ENCODE data around the gene PPIA. TPM values are rescaled to one million over a fixed set of nuclear protein-coding genes. Genes with fewer than 3 reads are reported as not detected.

Gene PPIA
- polyA plus RNA-seq, 2 of the 4 experiments (the other 2 are of a cell fraction), result 5,366 to 6,488 TPM

DNA sequence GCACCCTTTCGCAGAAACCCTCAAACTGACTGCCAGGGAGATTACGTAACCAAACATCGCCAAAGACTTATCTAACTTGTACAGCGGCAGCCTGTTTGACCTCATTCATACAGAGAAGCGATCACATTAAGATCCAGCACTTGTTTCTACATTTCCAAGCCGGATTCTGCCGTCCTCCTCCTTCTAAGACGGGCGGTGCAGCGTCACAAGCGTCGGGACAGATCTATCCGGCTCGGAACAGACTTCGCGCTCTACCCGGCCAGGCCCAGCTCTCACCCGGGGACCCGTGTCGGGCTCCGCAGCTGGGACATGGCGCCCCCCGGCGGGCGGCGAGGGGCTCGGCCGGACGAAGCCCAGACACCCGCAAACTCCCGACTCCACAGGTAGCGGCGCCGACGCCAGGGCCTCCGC is 51.0 kb downstream of the PPIA start:
- Histone ChIP-seq H3K4me1 (peaks cover 15% of the 10 kb centered on the region), H3K4me3 (peak overlapping the region; percentile 61), H3K4me2 (peak overlapping the region; percentile 71), H3K27ac (peak overlapping the region; percentile 87 to 97), H3K9me3 (no peaks in the 10 kb centered on the region)
- POLR2A ChIA-PET, result interaction anchor here (0.6 to 3.2 kb wide), 23 partner anchors 10 to 288 kb away, joined by 3 to 16 read pairs (median 6); partner anchors contain the start of genes DDX56, OGDH, PPIA and PURB
- ATAC-seq (peak; percentile 80 to 89), FAIRE-seq (no peak), DNase-seq (ENCODE audit: low read depth in 1 of 2, low spot score in 1 of 2) (peak; percentile 83 to 94)
- WGBS (ENCODE audit: missing lambda C conversion rate), result 2% methylated on average over 17 of the region's 36 CpGs
- CTCF ChIA-PET, result interaction anchor here (0.6 to 5.3 kb wide), 41 partner anchors 9 to 673 kb away, joined by 3 to 29 read pairs (median 4); partner anchors contain the start of gene OGDH
- TF ChIP-seq FOSL2 (IDR thresholded peaks at IDR 0.05) (no peak), FOSL2 (CRISPR knock-in tag; IDR thresholded peaks at IDR 0.05) (no peak; the same call in 1 of the 2 replicates), ESRRA (IDR thresholded peaks at IDR 0.05; ENCODE audit: borderline replicate concordance, low read length) (no peak), ZNF302 (CRISPR knock-in tag; IDR thresholded peaks at IDR 0.05) (no peak), ZFP36 (IDR thresholded peaks at IDR 0.05; ENCODE audit: borderline replicate concordance, partially characterized antibody) (no peak), SMC3 (IDR thresholded peaks at IDR 0.05) (peak; percentile 89), EHMT2 (IDR thresholded peaks at IDR 0.05; ENCODE audit: low read depth) (no peak), GATA3 (IDR thresholded peaks at IDR 0.05; ENCODE audit: borderline replicate concordance) (no peak), NPAS2 (CRISPR knock-in tag; IDR thresholded peaks at IDR 0.05; ENCODE audit: borderline replicate concordance) (no peak), RFX5 (IDR thresholded peaks at IDR 0.05) (no peak; the same call in 1 of the 2 replicates), POLR2A (IDR thresholded peaks at IDR 0.05; ENCODE audit: low read length) (no peak), TP53 (CRISPR knock-in tag; IDR thresholded peaks at IDR 0.05) (no peak), FOXS1 (CRISPR knock-in tag; IDR thresholded peaks at IDR 0.05) (no peak), RAD21 (conservative IDR thresholded peaks at IDR 0.05 in 1 of 2, IDR thresholded peaks at IDR 0.05 in 1 of 2) (peak; percentile 64 to 89; a peak in 4 of 5 replicates), HEYL (CRISPR knock-in tag; IDR thresholded peaks at IDR 0.05) (no peak), JUNB (IDR thresholded peaks at IDR 0.05) (no peak), EP300 (IDR thresholded peaks at IDR 0.05) (no peak), TFCP2L1 (CRISPR knock-in tag; IDR thresholded peaks at IDR 0.05) (no peak), ZSCAN20 (CRISPR knock-in tag; IDR thresholded peaks at IDR 0.05) (no peak), RCOR1 (IDR thresholded peaks at IDR 0.05; ENCODE audit: low read depth, low read length) (no peak), BHLHE40 (IDR thresholded peaks at IDR 0.05; ENCODE audit: low read depth, low read length) (no peak)
- TF ChIP-seq, protein P1, sequence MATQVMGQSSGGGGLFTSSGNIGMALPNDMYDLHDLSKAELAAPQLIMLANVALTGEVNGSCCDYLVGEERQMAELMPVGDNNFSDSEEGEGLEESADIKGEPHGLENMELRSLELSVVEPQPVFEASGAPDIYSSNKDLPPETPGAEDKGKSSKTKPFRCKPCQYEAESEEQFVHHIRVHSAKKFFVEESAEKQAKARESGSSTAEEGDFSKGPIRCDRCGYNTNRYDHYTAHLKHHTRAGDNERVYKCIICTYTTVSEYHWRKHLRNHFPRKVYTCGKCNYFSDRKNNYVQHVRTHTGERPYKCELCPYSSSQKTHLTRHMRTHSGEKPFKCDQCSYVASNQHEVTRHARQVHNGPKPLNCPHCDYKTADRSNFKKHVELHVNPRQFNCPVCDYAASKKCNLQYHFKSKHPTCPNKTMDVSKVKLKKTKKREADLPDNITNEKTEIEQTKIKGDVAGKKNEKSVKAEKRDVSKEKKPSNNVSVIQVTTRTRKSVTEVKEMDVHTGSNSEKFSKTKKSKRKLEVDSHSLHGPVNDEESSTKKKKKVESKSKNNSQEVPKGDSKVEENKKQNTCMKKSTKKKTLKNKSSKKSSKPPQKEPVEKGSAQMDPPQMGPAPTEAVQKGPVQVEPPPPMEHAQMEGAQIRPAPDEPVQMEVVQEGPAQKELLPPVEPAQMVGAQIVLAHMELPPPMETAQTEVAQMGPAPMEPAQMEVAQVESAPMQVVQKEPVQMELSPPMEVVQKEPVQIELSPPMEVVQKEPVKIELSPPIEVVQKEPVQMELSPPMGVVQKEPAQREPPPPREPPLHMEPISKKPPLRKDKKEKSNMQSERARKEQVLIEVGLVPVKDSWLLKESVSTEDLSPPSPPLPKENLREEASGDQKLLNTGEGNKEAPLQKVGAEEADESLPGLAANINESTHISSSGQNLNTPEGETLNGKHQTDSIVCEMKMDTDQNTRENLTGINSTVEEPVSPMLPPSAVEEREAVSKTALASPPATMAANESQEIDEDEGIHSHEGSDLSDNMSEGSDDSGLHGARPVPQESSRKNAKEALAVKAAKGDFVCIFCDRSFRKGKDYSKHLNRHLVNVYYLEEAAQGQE (IDR thresholded peaks at IDR 0.05), result no peak
- TF ChIP-seq, protein P2, sequence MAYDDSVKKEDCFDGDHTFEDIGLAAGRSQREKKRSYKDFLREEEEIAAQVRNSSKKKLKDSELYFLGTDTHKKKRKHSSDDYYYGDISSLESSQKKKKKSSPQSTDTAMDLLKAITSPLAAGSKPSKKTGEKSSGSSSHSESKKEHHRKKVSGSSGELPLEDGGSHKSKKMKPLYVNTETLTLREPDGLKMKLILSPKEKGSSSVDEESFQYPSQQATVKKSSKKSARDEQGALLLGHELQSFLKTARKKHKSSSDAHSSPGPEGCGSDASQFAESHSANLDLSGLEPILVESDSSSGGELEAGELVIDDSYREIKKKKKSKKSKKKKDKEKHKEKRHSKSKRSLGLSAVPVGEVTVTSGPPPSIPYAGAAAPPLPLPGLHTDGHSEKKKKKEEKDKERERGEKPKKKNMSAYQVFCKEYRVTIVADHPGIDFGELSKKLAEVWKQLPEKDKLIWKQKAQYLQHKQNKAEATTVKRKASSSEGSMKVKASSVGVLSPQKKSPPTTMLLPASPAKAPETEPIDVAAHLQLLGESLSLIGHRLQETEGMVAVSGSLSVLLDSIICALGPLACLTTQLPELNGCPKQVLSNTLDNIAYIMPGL (CRISPR knock-in tag; IDR thresholded peaks at IDR 0.05; ENCODE audit: borderline replicate concordance), result no peak
- TF ChIP-seq, protein P3, sequence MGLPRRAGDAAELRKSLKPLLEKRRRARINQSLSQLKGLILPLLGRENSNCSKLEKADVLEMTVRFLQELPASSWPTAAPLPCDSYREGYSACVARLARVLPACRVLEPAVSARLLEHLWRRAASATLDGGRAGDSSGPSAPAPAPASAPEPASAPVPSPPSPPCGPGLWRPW (IDR thresholded peaks at IDR 0.05), result no peak
- TF ChIP-seq, protein P4, sequence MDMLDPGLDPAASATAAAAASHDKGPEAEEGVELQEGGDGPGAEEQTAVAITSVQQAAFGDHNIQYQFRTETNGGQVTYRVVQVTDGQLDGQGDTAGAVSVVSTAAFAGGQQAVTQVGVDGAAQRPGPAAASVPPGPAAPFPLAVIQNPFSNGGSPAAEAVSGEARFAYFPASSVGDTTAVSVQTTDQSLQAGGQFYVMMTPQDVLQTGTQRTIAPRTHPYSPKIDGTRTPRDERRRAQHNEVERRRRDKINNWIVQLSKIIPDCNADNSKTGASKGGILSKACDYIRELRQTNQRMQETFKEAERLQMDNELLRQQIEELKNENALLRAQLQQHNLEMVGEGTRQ (IDR thresholded peaks at IDR 0.05), result no peak
- TF ChIP-seq, protein P5, sequence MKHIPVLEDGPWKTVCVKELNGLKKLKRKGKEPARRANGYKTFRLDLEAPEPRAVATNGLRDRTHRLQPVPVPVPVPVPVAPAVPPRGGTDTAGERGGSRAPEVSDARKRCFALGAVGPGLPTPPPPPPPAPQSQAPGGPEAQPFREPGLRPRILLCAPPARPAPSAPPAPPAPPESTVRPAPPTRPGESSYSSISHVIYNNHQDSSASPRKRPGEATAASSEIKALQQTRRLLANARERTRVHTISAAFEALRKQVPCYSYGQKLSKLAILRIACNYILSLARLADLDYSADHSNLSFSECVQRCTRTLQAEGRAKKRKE (CRISPR knock-in tag; IDR thresholded peaks at IDR 0.05; ENCODE audit: low read depth), result no peak
- TF ChIP-seq, protein P6, sequence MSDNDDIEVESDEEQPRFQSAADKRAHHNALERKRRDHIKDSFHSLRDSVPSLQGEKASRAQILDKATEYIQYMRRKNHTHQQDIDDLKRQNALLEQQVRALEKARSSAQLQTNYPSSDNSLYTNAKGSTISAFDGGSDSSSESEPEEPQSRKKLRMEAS (IDR thresholded peaks at IDR 0.05), result no peak; the same call in 1 of the 2 replicates
- TF ChIP-seq, protein P7, sequence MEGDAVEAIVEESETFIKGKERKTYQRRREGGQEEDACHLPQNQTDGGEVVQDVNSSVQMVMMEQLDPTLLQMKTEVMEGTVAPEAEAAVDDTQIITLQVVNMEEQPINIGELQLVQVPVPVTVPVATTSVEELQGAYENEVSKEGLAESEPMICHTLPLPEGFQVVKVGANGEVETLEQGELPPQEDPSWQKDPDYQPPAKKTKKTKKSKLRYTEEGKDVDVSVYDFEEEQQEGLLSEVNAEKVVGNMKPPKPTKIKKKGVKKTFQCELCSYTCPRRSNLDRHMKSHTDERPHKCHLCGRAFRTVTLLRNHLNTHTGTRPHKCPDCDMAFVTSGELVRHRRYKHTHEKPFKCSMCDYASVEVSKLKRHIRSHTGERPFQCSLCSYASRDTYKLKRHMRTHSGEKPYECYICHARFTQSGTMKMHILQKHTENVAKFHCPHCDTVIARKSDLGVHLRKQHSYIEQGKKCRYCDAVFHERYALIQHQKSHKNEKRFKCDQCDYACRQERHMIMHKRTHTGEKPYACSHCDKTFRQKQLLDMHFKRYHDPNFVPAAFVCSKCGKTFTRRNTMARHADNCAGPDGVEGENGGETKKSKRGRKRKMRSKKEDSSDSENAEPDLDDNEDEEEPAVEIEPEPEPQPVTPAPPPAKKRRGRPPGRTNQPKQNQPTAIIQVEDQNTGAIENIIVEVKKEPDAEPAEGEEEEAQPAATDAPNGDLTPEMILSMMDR (IDR thresholded peaks at IDR 0.05), result peak; percentile 91
- TF ChIP-seq, protein P8, sequence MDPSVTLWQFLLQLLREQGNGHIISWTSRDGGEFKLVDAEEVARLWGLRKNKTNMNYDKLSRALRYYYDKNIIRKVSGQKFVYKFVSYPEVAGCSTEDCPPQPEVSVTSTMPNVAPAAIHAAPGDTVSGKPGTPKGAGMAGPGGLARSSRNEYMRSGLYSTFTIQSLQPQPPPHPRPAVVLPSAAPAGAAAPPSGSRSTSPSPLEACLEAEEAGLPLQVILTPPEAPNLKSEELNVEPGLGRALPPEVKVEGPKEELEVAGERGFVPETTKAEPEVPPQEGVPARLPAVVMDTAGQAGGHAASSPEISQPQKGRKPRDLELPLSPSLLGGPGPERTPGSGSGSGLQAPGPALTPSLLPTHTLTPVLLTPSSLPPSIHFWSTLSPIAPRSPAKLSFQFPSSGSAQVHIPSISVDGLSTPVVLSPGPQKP (IDR thresholded peaks at IDR 0.05; ENCODE audit: low read depth, low read length), result no peak
- TF ChIP-seq, protein P9, sequence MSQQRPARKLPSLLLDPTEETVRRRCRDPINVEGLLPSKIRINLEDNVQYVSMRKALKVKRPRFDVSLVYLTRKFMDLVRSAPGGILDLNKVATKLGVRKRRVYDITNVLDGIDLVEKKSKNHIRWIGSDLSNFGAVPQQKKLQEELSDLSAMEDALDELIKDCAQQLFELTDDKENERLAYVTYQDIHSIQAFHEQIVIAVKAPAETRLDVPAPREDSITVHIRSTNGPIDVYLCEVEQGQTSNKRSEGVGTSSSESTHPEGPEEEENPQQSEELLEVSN (IDR thresholded peaks at IDR 0.05; ENCODE audit: borderline replicate concordance, low read depth), result no peak
